ENCODE measurements around the gene LCE7A.

Gene LCE7A

DNA sequence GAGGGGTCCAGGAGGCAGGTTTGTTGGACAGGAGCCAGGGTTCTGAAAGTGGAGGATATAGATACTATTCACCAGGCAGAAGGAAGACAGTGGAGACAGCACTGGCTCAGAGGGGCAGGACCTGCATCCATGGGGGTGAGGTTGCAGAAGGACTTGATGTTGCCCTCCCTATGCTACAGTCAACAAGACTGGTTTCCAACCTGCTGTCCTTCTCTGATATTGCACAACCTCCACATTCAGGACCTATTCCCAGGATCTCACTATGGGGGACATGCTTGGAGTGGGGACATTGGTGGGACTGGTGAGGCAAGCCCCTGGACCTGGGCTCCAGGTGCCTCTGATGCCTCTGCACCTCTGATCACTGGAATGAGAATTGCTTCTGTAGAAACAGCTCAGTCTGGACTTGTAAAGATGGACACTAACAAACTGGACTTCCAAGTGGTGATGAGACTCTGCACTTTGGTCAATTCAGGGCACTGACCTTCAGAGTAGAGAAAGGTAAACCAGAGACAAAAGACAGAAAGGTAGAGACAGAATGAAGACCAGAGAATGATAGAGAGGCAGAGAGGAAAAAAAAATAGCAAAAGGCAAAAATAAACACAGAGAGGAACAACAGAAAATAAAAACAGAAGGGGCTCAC is 19.9 kb downstream of the LCE7A start:
- Histone ChIP-seq H3K36me3 (ENCODE audit: control insufficient read depth, insufficient read depth, low read length) (no peaks in the 10 kb centered on the region), H3K4me1 (ENCODE audit: control insufficient read depth, insufficient read depth, low read length) (no peaks in the 10 kb centered on the region), H3K4me3 (ENCODE audit: low read length) (no peak overlapping the region), H3K27ac (ENCODE audit: low read length) (no peak overlapping the region), H3K27me3 (ENCODE audit: control insufficient read depth, insufficient read depth, low read length) (no peaks in the 10 kb centered on the region), H3K9me3 (ENCODE audit: control insufficient read depth, insufficient read depth, low read length) (no peaks in the 10 kb centered on the region)
- DNase-seq (ENCODE audit: low read depth, low spot score) = no peak

DNA sequence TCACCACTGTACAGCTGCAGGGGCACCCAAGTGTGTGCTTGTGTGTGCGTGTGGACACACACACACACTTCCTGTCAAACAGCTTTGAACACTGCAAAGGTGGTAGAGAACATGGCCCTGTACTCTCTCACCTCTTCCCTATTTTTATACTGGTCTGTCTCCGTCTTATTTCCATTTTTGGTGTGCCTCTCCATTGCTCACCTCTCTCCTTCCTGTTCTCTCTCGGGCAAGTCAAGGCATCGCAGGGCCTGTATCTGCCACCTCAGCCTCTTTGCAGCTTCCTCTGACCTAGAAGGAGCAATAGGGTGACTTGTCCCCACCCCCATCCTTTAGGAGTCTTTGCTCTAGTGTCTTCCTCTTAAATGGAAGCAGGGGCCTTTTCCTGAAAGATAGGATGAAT is 20.5 kb downstream of the LCE7A start:
- no peak for DNase-seq (ENCODE audit: low read depth, low spot score)
- H3K9me3 ChIP-seq (ENCODE audit: control insufficient read depth, insufficient read depth, low read length) = no peaks in the 10 kb centered on the region
- no peaks in the 10 kb centered on the region for H3K27me3 ChIP-seq (ENCODE audit: control insufficient read depth, insufficient read depth, low read length)
- no peaks in the 10 kb centered on the region for H3K36me3 ChIP-seq (ENCODE audit: control insufficient read depth, insufficient read depth, low read length)
- no peak overlapping the region for H3K4me3 ChIP-seq (ENCODE audit: low read length)
- no peaks in the 10 kb centered on the region for H3K4me1 ChIP-seq (ENCODE audit: control insufficient read depth, insufficient read depth, low read length)
- H3K27ac ChIP-seq (ENCODE audit: low read length) = no peak overlapping the region
- WGBS (ENCODE audit: insufficient coverage, insufficient read length) = no CpG with 5 or more reads among the region's 4 CpGs

DNA sequence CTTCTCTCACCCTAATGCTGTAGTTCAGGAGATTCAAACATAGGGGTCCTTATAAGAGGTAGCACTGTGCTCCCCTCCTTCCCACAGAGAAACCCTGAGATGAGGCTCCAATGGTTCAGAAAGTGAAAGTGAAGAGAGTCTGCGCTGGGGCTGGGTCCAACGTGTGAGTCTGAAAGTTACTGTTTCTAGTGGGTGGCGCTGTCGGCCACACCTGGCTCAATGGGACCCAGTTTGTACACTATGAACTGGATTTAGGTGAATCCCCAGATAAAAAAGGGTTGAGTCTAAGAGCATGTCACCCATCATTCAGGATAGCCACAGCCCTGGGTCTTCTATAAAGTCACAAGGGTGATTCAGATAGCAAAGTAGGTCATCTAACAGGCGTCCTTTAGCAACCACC is 21.1 kb downstream of the LCE7A start:
- Histone ChIP-seq H3K9me3 (ENCODE audit: control insufficient read depth, insufficient read depth, low read length) (no peaks in the 10 kb centered on the region), H3K36me3 (ENCODE audit: control insufficient read depth, insufficient read depth, low read length) (no peaks in the 10 kb centered on the region), H3K4me3 (ENCODE audit: low read length) (no peak overlapping the region), H3K27ac (ENCODE audit: low read length) (no peak overlapping the region), H3K27me3 (ENCODE audit: control insufficient read depth, insufficient read depth, low read length) (no peaks in the 10 kb centered on the region), H3K4me1 (ENCODE audit: control insufficient read depth, insufficient read depth, low read length) (no peaks in the 10 kb centered on the region)
- WGBS (ENCODE audit: insufficient coverage, insufficient read length) = no CpG with 5 or more reads among the region's 5 CpGs
- DNase-seq (ENCODE audit: low read depth, low spot score) = no peak

DNA sequence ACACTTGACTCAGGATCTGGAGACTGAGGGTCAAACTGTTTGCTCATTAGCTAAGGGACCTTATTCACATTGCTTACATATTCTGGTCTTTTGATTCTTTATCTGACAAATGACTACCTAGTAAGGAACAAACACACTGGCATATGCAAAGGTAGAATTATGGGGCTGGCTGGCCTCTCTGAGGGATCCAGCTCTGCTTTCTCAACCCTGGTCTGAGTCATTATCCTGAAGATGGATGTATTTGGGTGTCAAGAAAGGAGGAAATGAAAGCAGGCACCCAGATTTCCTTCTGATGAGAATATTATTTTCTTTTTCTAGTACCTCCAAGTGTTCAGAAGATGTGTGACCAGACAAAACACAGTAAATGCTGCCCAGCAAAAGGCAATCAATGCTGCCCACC is 24.3 kb downstream of the LCE7A start:
- no peaks in the 10 kb centered on the region for H3K36me3 ChIP-seq (ENCODE audit: control insufficient read depth, insufficient read depth, low read length)
- H3K9me3 ChIP-seq (ENCODE audit: control insufficient read depth, insufficient read depth, low read length) = no peaks in the 10 kb centered on the region
- H3K27ac ChIP-seq (ENCODE audit: low read length) = no peak overlapping the region
- no peak for DNase-seq (ENCODE audit: low read depth, low spot score)
- no peak overlapping the region for H3K4me3 ChIP-seq (ENCODE audit: low read length)
- H3K27me3 ChIP-seq (ENCODE audit: control insufficient read depth, insufficient read depth, low read length) = no peaks in the 10 kb centered on the region
- H3K4me1 ChIP-seq (ENCODE audit: control insufficient read depth, insufficient read depth, low read length) = no peaks in the 10 kb centered on the region

DNA sequence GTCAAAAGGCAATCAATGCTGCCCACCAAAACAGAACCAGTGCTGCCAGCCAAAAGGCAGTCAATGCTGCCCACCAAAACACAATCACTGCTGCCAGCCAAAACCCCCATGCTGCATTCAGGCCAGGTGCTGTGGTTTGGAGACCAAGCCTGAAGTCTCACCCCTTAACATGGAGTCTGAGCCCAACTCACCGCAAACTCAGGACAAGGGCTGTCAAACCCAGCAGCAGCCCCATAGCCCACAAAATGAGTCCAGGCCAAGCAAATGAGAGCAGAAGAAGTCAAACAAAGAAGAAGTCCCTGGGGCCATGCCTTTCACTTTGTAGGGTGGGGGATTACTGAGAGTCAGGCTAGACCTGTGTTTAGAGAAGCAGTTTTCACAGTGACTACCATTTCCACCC is 24.7 kb downstream of the LCE7A start:
- Histone ChIP-seq H3K36me3 (ENCODE audit: control insufficient read depth, insufficient read depth, low read length) (no peaks in the 10 kb centered on the region), H3K27me3 (ENCODE audit: control insufficient read depth, insufficient read depth, low read length) (no peaks in the 10 kb centered on the region), H3K4me1 (ENCODE audit: control insufficient read depth, insufficient read depth, low read length) (no peaks in the 10 kb centered on the region), H3K4me3 (ENCODE audit: low read length) (no peak overlapping the region), H3K9me3 (ENCODE audit: control insufficient read depth, insufficient read depth, low read length) (no peaks in the 10 kb centered on the region), H3K27ac (ENCODE audit: low read length) (no peak overlapping the region)
- WGBS (ENCODE audit: insufficient coverage, insufficient read length) = no CpG with 5 or more reads among the region's 1 CpG
- no peak for DNase-seq (ENCODE audit: low read depth, low spot score)

DNA sequence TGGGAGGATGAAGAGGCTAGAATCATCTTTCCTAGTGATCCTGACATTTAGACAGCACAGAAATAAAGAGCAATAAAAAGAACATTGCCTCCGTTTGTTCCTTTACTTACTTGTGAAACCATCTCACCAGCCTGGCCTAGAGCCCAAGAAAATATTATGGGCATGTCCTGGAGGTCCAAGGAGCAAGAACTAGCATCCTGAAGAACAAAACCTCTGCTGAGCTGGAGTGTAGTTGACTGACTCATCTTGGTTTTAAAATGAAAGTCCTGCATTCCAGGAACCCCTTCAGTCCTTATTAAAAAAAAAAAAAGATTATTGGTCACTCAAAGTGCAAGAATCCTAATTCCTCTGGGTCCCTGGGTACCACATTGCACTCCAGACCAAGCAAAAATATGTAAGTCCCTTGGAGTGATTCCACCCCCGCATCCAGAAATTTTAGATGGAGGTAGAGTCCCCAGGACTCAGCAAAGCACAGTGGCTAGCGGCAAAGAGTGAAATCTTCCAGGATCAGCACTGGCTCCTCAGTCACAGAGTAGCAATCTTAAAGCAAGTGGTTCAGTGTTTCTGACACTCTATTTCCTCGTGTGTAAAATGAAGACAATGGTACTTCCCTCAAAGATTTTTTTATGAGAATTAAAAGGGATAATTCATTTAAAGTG is 25.3 kb downstream of the LCE7A start:
- Histone ChIP-seq H3K9me3 (ENCODE audit: control insufficient read depth, insufficient read depth, low read length) (no peaks in the 10 kb centered on the region), H3K27me3 (ENCODE audit: control insufficient read depth, insufficient read depth, low read length) (no peaks in the 10 kb centered on the region), H3K4me1 (ENCODE audit: control insufficient read depth, insufficient read depth, low read length) (no peaks in the 10 kb centered on the region), H3K27ac (ENCODE audit: low read length) (no peak overlapping the region), H3K36me3 (ENCODE audit: control insufficient read depth, insufficient read depth, low read length) (no peaks in the 10 kb centered on the region), H3K4me3 (ENCODE audit: low read length) (no peak overlapping the region)
- DNase-seq (ENCODE audit: low read depth, low spot score) = no peak
- WGBS (ENCODE audit: insufficient coverage, insufficient read length) = no CpG with 5 or more reads among the region's 4 CpGs

DNA sequence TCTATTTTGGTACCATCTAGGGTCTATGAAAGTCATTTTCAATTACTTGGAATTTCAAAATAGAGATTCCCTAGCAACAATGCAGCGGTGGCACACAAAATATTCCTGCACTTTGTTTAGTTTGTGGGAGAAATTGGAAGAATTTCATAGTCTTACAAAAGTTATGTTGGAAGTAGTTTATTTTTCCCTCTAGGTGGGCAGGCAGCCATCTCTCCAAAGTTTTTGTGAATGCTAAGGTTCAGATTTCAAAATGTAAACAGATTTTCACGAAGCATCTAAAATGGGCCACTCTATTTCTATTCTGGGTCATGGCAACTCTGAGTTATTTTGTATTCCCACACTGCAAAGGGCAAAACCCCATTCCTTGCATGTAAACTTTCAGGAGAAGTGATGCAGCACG is 26.3 kb downstream of the LCE7A start:
- H3K4me1 ChIP-seq (ENCODE audit: control insufficient read depth, insufficient read depth, low read length) = no peaks in the 10 kb centered on the region
- no peaks in the 10 kb centered on the region for H3K36me3 ChIP-seq (ENCODE audit: control insufficient read depth, insufficient read depth, low read length)
- no CpG with 5 or more reads among the region's 3 CpGs for WGBS (ENCODE audit: insufficient coverage, insufficient read length)
- H3K27ac ChIP-seq (ENCODE audit: low read length) = no peak overlapping the region
- no peaks in the 10 kb centered on the region for H3K27me3 ChIP-seq (ENCODE audit: control insufficient read depth, insufficient read depth, low read length)
- DNase-seq (ENCODE audit: low read depth, low spot score) = no peak
- H3K4me3 ChIP-seq (ENCODE audit: low read length) = no peak overlapping the region
- no peaks in the 10 kb centered on the region for H3K9me3 ChIP-seq (ENCODE audit: control insufficient read depth, insufficient read depth, low read length)

DNA sequence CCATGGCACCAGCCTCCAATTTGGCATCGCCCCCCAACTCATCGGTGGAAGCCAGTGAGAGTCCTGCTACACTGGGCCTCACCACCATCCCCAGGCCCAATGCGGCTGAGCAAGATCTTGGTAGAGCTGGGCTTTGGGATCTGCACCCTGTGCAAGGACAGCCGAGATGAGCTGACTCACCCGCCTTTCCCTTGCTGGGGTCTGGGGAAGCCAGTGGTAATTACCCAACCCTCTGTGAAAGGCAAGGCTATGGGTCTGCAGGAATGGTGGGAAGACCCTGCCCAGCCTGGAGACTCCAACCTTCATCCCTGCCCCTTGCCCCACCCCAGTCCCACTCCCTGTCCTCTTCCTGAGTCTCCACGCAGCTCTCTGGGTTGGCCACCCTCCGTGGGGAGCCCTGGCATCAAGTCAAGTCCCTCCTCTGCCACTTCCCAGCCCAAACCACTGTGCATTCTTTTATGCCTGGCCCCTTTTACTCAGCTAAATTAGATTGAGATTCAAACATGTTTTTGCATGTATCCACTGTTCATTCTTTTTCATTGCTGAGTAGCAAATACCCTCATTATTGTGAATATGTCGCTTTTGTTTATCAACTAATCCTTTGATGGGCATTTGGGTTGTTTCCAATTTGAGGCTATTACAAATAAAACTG is 27.1 kb downstream of the LCE7A start:
- no peak overlapping the region for H3K27ac ChIP-seq (ENCODE audit: low read length)
- WGBS (ENCODE audit: insufficient coverage, insufficient read length) = no CpG with 5 or more reads among the region's 8 CpGs
- H3K4me3 ChIP-seq (ENCODE audit: low read length) = no peak overlapping the region
- no peaks in the 10 kb centered on the region for H3K36me3 ChIP-seq (ENCODE audit: control insufficient read depth, insufficient read depth, low read length)
- H3K27me3 ChIP-seq (ENCODE audit: control insufficient read depth, insufficient read depth, low read length) = no peaks in the 10 kb centered on the region
- H3K4me1 ChIP-seq (ENCODE audit: control insufficient read depth, insufficient read depth, low read length) = no peaks in the 10 kb centered on the region
- H3K9me3 ChIP-seq (ENCODE audit: control insufficient read depth, insufficient read depth, low read length) = no peaks in the 10 kb centered on the region
- no peak for DNase-seq (ENCODE audit: low read depth, low spot score)

DNA sequence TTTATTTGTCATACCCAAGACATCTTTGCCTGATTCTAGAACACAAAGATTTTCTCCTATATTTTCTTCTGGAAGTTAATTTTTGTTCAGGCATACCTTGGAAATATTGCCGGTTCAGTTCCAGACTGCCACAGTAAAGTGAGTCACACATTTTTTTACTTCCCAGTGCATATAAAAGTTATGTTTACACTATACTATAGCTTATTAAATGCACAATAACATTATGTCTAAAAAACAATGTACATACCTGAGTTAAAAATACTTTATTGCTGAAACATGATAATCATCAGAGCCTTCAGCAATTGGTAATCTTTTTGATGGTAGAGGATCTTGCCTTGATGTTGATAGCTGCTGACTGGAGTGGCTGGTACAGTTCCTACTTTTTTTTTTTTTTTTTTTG is 28.3 kb downstream of the LCE7A start:
- Histone ChIP-seq H3K9me3 (ENCODE audit: control insufficient read depth, insufficient read depth, low read length) (no peaks in the 10 kb centered on the region), H3K27ac (ENCODE audit: low read length) (no peak overlapping the region), H3K36me3 (ENCODE audit: control insufficient read depth, insufficient read depth, low read length) (no peaks in the 10 kb centered on the region), H3K4me1 (ENCODE audit: control insufficient read depth, insufficient read depth, low read length) (no peaks in the 10 kb centered on the region), H3K4me3 (ENCODE audit: low read length) (no peak overlapping the region), H3K27me3 (ENCODE audit: control insufficient read depth, insufficient read depth, low read length) (no peaks in the 10 kb centered on the region)
- WGBS (ENCODE audit: insufficient coverage, insufficient read length) = no CpG with 5 or more reads among the region's 1 CpG
- DNase-seq (ENCODE audit: low read depth, low spot score) = no peak

DNA sequence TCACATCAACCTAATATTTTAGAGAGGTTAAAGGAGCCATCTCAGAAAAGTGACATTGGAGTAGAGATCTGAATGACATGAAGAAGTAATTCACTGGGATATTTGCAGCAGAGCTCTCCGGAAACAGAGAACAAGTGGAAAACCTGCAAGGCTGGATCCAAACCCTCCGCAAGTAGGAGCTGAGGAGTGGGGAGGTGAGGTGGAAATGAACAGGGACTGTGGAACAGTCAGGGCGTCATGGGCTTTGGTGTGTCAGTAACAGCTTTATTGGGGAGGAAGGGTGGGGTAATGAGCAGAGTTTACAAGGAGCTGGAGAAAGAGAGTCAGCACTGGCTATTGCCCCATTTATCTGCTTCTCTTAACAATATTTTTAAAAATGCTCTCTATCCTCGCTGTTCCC is 39.2 kb downstream of the LCE7A start:
- no peak overlapping the region for H3K4me3 ChIP-seq (ENCODE audit: low read length)
- no peaks in the 10 kb centered on the region for H3K9me3 ChIP-seq (ENCODE audit: control insufficient read depth, insufficient read depth, low read length)
- H3K27ac ChIP-seq (ENCODE audit: low read length) = no peak overlapping the region
- no peaks in the 10 kb centered on the region for H3K36me3 ChIP-seq (ENCODE audit: control insufficient read depth, insufficient read depth, low read length)
- no peaks in the 10 kb centered on the region for H3K4me1 ChIP-seq (ENCODE audit: control insufficient read depth, insufficient read depth, low read length)
- no CpG with 5 or more reads among the region's 4 CpGs for WGBS (ENCODE audit: insufficient coverage, insufficient read length)
- no peaks in the 10 kb centered on the region for H3K27me3 ChIP-seq (ENCODE audit: control insufficient read depth, insufficient read depth, low read length)
- DNase-seq (ENCODE audit: low read depth, low spot score) = no peak

DNA sequence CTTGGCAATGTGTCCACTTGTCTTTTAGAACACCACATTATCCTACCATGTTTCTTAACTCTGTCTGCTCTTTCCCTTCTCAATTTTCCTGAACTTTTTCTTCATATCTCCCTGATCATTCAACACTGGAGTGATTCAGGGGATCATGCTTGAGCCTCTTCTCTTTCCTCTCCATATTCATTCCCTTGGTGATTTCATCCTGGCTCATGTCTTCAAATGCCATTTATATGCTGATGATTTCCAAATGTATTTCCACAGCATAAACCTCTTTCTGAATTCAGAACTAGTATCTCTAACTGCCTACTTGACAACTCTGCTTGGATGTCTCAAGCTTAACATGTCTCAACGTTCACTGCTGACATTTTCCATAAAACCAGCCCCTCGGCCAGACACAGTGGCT is 40.1 kb downstream of the LCE7A start:
- no peaks in the 10 kb centered on the region for H3K27me3 ChIP-seq (ENCODE audit: control insufficient read depth, insufficient read depth, low read length)
- no peaks in the 10 kb centered on the region for H3K36me3 ChIP-seq (ENCODE audit: control insufficient read depth, insufficient read depth, low read length)
- no CpG with 5 or more reads among the region's 2 CpGs for WGBS (ENCODE audit: insufficient coverage, insufficient read length)
- H3K4me1 ChIP-seq (ENCODE audit: control insufficient read depth, insufficient read depth, low read length) = no peaks in the 10 kb centered on the region
- H3K27ac ChIP-seq (ENCODE audit: low read length) = no peak overlapping the region
- no peaks in the 10 kb centered on the region for H3K9me3 ChIP-seq (ENCODE audit: control insufficient read depth, insufficient read depth, low read length)
- no peak overlapping the region for H3K4me3 ChIP-seq (ENCODE audit: low read length)
- DNase-seq (ENCODE audit: low read depth, low spot score) = no peak
